HEK293T (cell line): ENCODE results near the gene ABCD4.

Experiments used
- BHLHE40 ChIP-seq: fragments of 450-650 bp; IDR thresholded peaks from 2 replicates; pipeline ENCODE4 v1.6.1; 2016; ENCODE audit warnings: mild to moderate bottlenecking, moderate library complexity, borderline replicate concordance
- SP1 ChIP-seq: fragments of 450-650 bp; IDR thresholded peaks from 2 replicates; pipeline ENCODE4 v1.6.1; 2017

- no peak for TF ChIP-seq SP1
- no peak for TF ChIP-seq BHLHE40
These were observed 22.2 kb upstream of the ABCD4 start for GRCh38 chr14:74324931-74325361.
